H1 (cell line): ENCODE results near the gene LDLRAD3. TPM values are rescaled to one million over a fixed set of nuclear protein-coding genes. Genes with fewer than 3 reads are reported as not detected.

Experiments used
- CTCF ChIA-PET: fragments of 300-600 bp; sonication (Branson Sonifier 250); formaldehyde crosslinking; loops from one replicate; lab custom pipeline; 2021; ENCODE audit not compliant: partially characterized antibody; lab: Charles Lee
- POLR2A ChIA-PET: fragments of 300-600 bp; sonication (Branson Sonifier 250); formaldehyde crosslinking; loops from one replicate; lab custom pipeline; 2021; ENCODE audit warnings: inconsistent platforms; ENCODE audit not compliant: partially characterized antibody; lab: Charles Lee
- DNase-seq, 2 experiments: peaks; one replicate each; pipeline versions ENCODE4 v3.0.0 to v3.0.0-alpha.2; 2010 to 2022; ENCODE audit warnings: low spot score in 2 of 2, low read depth in 1 of 2, mixed read lengths in 1 of 2
- FAIRE-seq: peaks from 2 replicates; lab custom pipeline; 2011; peaks lifted over from hg19 to GRCh38; lab: Jason Lieb, UNC
- H2AFZ ChIP-seq: 2 replicates; pipeline ENCODE4 v1.8.1; 2012; ENCODE audit warnings: low read length, inconsistent platforms
- H2AK5ac ChIP-seq: 2 replicates; pipeline ENCODE4 v1.6.1; 2013; ENCODE audit warnings: low read depth, low read length
- H2BK120ac ChIP-seq: replicated peaks from 2 replicates; pipeline ENCODE3; 2013; ENCODE audit warnings: low read depth, low read length, inconsistent platforms
- H2BK12ac ChIP-seq: 2 replicates; pipeline ENCODE4 v1.6.1; 2013; ENCODE audit warnings: low read depth, low read length
- H2BK15ac ChIP-seq: 2 replicates; pipeline ENCODE4 v1.6.1; 2013; ENCODE audit warnings: low read length
- H2BK20ac ChIP-seq: 2 replicates; pipeline ENCODE4 v1.6.1; 2013; ENCODE audit warnings: low read length
- H2BK5ac ChIP-seq: 2 replicates; pipeline ENCODE4 v1.6.1; 2013; ENCODE audit warnings: low read depth, low read length
- H3K14ac ChIP-seq: 2 replicates; pipeline ENCODE4 v1.6.1; 2013; ENCODE audit warnings: inconsistent platforms; ENCODE audit not compliant: insufficient read length
- H3K18ac ChIP-seq: 2 replicates; pipeline ENCODE4 v1.6.1; 2013; ENCODE audit warnings: low read length; ENCODE audit errors: extremely low read depth
- H3K23ac ChIP-seq: 2 replicates; pipeline ENCODE4 v1.6.1; 2013; ENCODE audit warnings: inconsistent platforms; ENCODE audit not compliant: insufficient read length
- H3K23me2 ChIP-seq: 2 replicates; pipeline ENCODE4 v1.6.1; 2013; ENCODE audit warnings: low read depth, low read length
- H3K27ac ChIP-seq: 2 replicates; pipeline ENCODE4 v1.6.1; 2011; ENCODE audit warnings: low read depth, low read length, inconsistent platforms
- H3K27me3 ChIP-seq, 4 experiments: replicated peaks in 1 of 4; 1 replicate in 1 of 4; 2 replicates in 3 of 4; pipeline versions ENCODE4 v1.6.1 to v1.8.1; 2011 to 2013; ENCODE audit warnings: low read length in 3 of 4, mild to moderate bottlenecking in 3 of 4, inconsistent platforms in 2 of 4, mixed read lengths in 2 of 4, moderate library complexity in 1 of 4; ENCODE audit not compliant: control insufficient read depth in 3 of 4, insufficient read depth in 3 of 4; ENCODE audit errors: extremely low read depth in 1 of 4
- H3K36me3 ChIP-seq, 4 experiments: 2 replicates each; pipeline versions ENCODE4 v1.6.1 to v1.8.1; 2011 to 2013; ENCODE audit warnings: mild to moderate bottlenecking in 4 of 4, low read length in 3 of 4, moderate library complexity in 2 of 4, control low read depth in 1 of 4, inconsistent platforms in 1 of 4; ENCODE audit not compliant: insufficient read depth in 4 of 4, control insufficient read depth in 2 of 4
- H3K4ac ChIP-seq: replicated peaks from 2 replicates; pipeline ENCODE3; 2013; ENCODE audit warnings: low read length, low read depth, mixed read lengths, inconsistent platforms; ENCODE audit not compliant: insufficient read length
- H3K4me1 ChIP-seq, 4 experiments: replicated peaks in 1 of 4; 1 replicate in 1 of 4; 2 replicates in 3 of 4; pipeline versions ENCODE4 v1.6.1 to v1.8.1; 2011 to 2013; ENCODE audit warnings: low read length in 3 of 4, inconsistent platforms in 2 of 4, mixed read lengths in 1 of 4; ENCODE audit not compliant: insufficient read depth in 4 of 4, control insufficient read depth in 3 of 4
- H3K4me2 ChIP-seq, 2 experiments: 2 replicates each; pipeline versions ENCODE4 v1.6.1 to v1.8.1; 2011 to 2013; ENCODE audit warnings: low read depth in 2 of 2, low read length in 2 of 2, control low read depth in 1 of 2, inconsistent platforms in 1 of 2, mild to moderate bottlenecking in 1 of 2; ENCODE audit not compliant: insufficient read depth in 1 of 2
- H3K4me3 ChIP-seq, 4 experiments: fragments of 200-600, 300-600 bp in 1 of 4; sonication (generic), shearing (Covaris generic), sonication (Bioruptor Twin) in 1 of 4; 2 replicates each; pipeline versions ENCODE4 v1.5.1 to v1.8.1; 2011 to 2016; ENCODE audit warnings: low read length in 4 of 4, low read depth in 3 of 4, control low read depth in 2 of 4, inconsistent platforms in 2 of 4, mild to moderate bottlenecking in 2 of 4, mixed read lengths in 1 of 4, moderate library complexity in 1 of 4; ENCODE audit not compliant: insufficient read depth in 2 of 4; ENCODE audit errors: extremely low read depth in 1 of 4
- H3K56ac ChIP-seq: replicated peaks from 2 replicates; pipeline ENCODE3; 2013; ENCODE audit warnings: low read depth, mild to moderate bottlenecking, mixed read lengths, low read length, inconsistent platforms; ENCODE audit not compliant: insufficient read length
- H3K79me1 ChIP-seq: 2 replicates; pipeline ENCODE4 v1.6.1; 2013; ENCODE audit warnings: low read depth, low read length, control low read depth
- H3K79me2 ChIP-seq, 2 experiments: 2 replicates each; pipeline versions ENCODE4 v1.6.1 to v1.8.1; 2012 to 2013; ENCODE audit warnings: low read length in 2 of 2, mild to moderate bottlenecking in 2 of 2, inconsistent platforms in 1 of 2; ENCODE audit not compliant: insufficient read depth in 2 of 2, control insufficient read depth in 1 of 2
- H3K9ac ChIP-seq, 4 experiments: replicated peaks in 1 of 4; 1 replicate in 1 of 4; 2 replicates in 3 of 4; pipeline versions ENCODE4 v1.6.1 to v1.8.1; 2011 to 2013; ENCODE audit warnings: low read depth in 3 of 4, low read length in 3 of 4, control low read depth in 2 of 4, mild to moderate bottlenecking in 2 of 4, moderate library complexity in 2 of 4, inconsistent platforms in 1 of 4; ENCODE audit errors: extremely low read depth in 1 of 4
- H3K9me3 ChIP-seq, 2 experiments: 2 replicates each; pipeline versions ENCODE4 v1.6.1 to v1.8.1; 2012 to 2013; ENCODE audit warnings: mild to moderate bottlenecking in 2 of 2, moderate library complexity in 2 of 2, control low read depth in 1 of 2, inconsistent platforms in 1 of 2, low read depth in 1 of 2, low read length in 1 of 2, mixed read lengths in 1 of 2; ENCODE audit not compliant: insufficient read depth in 2 of 2
- H4K20me1 ChIP-seq, 2 experiments: replicated peaks in 1 of 2; 2 replicates each; pipeline versions ENCODE3 to v1.8.1; 2011 to 2013; ENCODE audit warnings: inconsistent platforms in 2 of 2, low read length in 2 of 2, mild to moderate bottlenecking in 1 of 2; ENCODE audit not compliant: insufficient read depth in 2 of 2, control insufficient read depth in 1 of 2
- H4K5ac ChIP-seq: 2 replicates; pipeline ENCODE4 v1.6.1; 2013; ENCODE audit warnings: low read length, low read depth, mixed read lengths, inconsistent platforms; ENCODE audit not compliant: insufficient read length
- H4K8ac ChIP-seq: 2 replicates; pipeline ENCODE4 v1.8.0; 2013; ENCODE audit warnings: mild to moderate bottlenecking, moderate library complexity, low read length, inconsistent platforms; ENCODE audit not compliant: insufficient read depth; ENCODE audit errors: extremely low read depth
- H4K91ac ChIP-seq: replicated peaks from 2 replicates; pipeline ENCODE3; 2013; ENCODE audit warnings: low read length, mixed read lengths, inconsistent platforms; ENCODE audit not compliant: insufficient read length
- BACH1 ChIP-seq: IDR thresholded peaks from 2 replicates; pipeline ENCODE4 v1.6.1; 2012; ENCODE audit warnings: low read length, improper control_type of control experiment
- E2F6 ChIP-seq: IDR thresholded peaks from 2 replicates; pipeline ENCODE4 v1.6.1; 2012; ENCODE audit warnings: inconsistent platforms
- RNF2 ChIP-seq: fragments of 200-900, 300-1000 bp; sonication (generic); IDR thresholded peaks from 2 replicates; pipeline ENCODE4 v1.7.1; 2016; ENCODE audit warnings: borderline replicate concordance, low read depth, mild to moderate bottlenecking, antibody characterized with exemption, low read length; ENCODE audit not compliant: poor library complexity, severe bottlenecking; ENCODE audit errors: missing control alignments
- SP4 ChIP-seq: IDR thresholded peaks from 2 replicates; pipeline ENCODE4 v1.6.1; 2012; ENCODE audit warnings: low read length, inconsistent platforms
- WGBS, 2 experiments: shearing (Covaris generic) in 1 of 2; methylation state at CpG; one replicate each; pipeline versions ENCODE4 v1.1.6 to v1.1.7; 2013 to 2015; ENCODE audit warnings: low lambda C conversion rate in 2 of 2, mixed read lengths in 2 of 2, inconsistent platforms in 1 of 2, low coverage in 1 of 2, missing lambda C conversion rate in 1 of 2; ENCODE audit not compliant: insufficient replicate concordance in 2 of 2, insufficient coverage in 1 of 2, insufficient read length in 1 of 2; ENCODE audit errors: extremely low coverage in 1 of 2, missing lambda C conversion rate in 1 of 2; 5-methylcytosine and 5-hydroxymethylcytosine counted together
- polyA plus RNA-seq, 7 experiments: library from polyadenylated mRNA; depleted of rRNA in 3 of 7; stranded (reverse) in 5 of 7; unstranded in 2 of 7; fragments of >200 nt in 5 of 7; fragments of 200-250 nt in 2 of 7; gene quantifications; 1 replicate in 5 of 7; 2 replicates in 1 of 7; 4 replicates in 1 of 7; pipeline versions ENCODE4 v1.2.1 to v1.2.3, GENCODE V29; 2011 to 2013; ENCODE audit warnings: missing spikeins in 2 of 7, mixed read lengths in 2 of 7
- total RNA-seq: library from RNA; stranded (reverse); fragmentation: NEBNext Ultra II Directional; extraction: Animal tissue kit (Norgen Biotek cat#: 25700); gene quantifications from 2 replicates; pipeline ENCODE4 v1.2.1, GENCODE V29; 2021

Gene LDLRAD3
- total and polyA plus RNA-seq, 2 of the 8 experiments (the other 6 are each of a cell fraction or from before 2014, with no cell fraction given), result 18.6 to 22.8 TPM

- H2BK12ac ChIP-seq, result no peak overlapping the region
- no peak overlapping the region for H3K56ac ChIP-seq
- H2BK15ac ChIP-seq, result no peak overlapping the region
- CTCF ChIA-PET, result interaction anchor here (1.4 kb wide), 1 partner anchor 93 kb away, joined by 10 read pairs; no protein-coding TSS in a partner anchor
- H3K27ac ChIP-seq, result no peak overlapping the region
- no peak overlapping the region for H2BK120ac ChIP-seq
- no peak overlapping the region for H4K8ac ChIP-seq
- peaks cover 0 to 5% (median 0%) of the 10 kb centered on the region in 4 experiments; a peak in 1 of 7 replicates for H3K4me1 ChIP-seq
- H2BK20ac ChIP-seq, result no peak overlapping the region
- DNase-seq, result no peak
- no peak overlapping the region for H3K4me2 ChIP-seq
- no peak overlapping the region for H4K5ac ChIP-seq
- no peak overlapping the region for H3K4ac ChIP-seq
- H3K14ac ChIP-seq, result no peak overlapping the region
- TF ChIP-seq SP4 (no peak), E2F6 (no peak), BACH1 (no peak), RNF2 (no peak)
- FAIRE-seq, result no peak
- no peaks in the 10 kb centered on the region; a peak in 1 of 7 replicates for H3K27me3 ChIP-seq
- POLR2A ChIA-PET, result no interaction called here
- H3K79me2 ChIP-seq, result no peaks in the 10 kb centered on the region
- H3K9me3 ChIP-seq, result no peaks in the 10 kb centered on the region
- H3K23me2 ChIP-seq, result no peaks in the 10 kb centered on the region
- no peak overlapping the region for H4K91ac ChIP-seq
- H3K18ac ChIP-seq, result no peak overlapping the region
- H3K36me3 ChIP-seq, result no peaks in the 10 kb centered on the region
- H2BK5ac ChIP-seq, result no peak overlapping the region
- no peaks in the 10 kb centered on the region for H3K79me1 ChIP-seq
- no peak overlapping the region for H2AK5ac ChIP-seq
- no peak overlapping the region for H2AFZ ChIP-seq
- no peaks in the 10 kb centered on the region for H4K20me1 ChIP-seq
- H3K23ac ChIP-seq, result no peak overlapping the region
- H3K9ac ChIP-seq, result no peak overlapping the region
- 96% methylated on average over 3 of the region's 3 CpGs; no CpG with 5 or more reads in 1 of the 2 experiments for WGBS, 2 experiments
- H3K4me3 ChIP-seq, result no peak overlapping the region
Observed at GRCh38 chr11:35914816-35915215, 29.0 kb upstream of the LDLRAD3 start.
